AG04450 (cell line): ENCODE data around the gene RPS15. TPM values are rescaled to one million over a fixed set of nuclear protein-coding genes. Genes with fewer than 3 reads are reported as not detected.

Source experiments
- CTCF ChIA-PET: fragments of 300-600, 350-600 bp; formaldehyde crosslinking; extraction: SDS; loops from one replicate; lab custom pipeline; 2022; ENCODE audit warnings: antibody characterized with exemption, inconsistent platforms; lab: Charles Lee
- POLR2A ChIA-PET: fragments of 350-600 bp; formaldehyde crosslinking; extraction: SDS; loops from one replicate; lab custom pipeline; 2021; ENCODE audit warnings: antibody characterized with exemption, inconsistent platforms; lab: Yijun Ruan, JAX
- DNase-seq: peaks from one replicate; pipeline ENCODE4 v3.0.0-alpha.2; 2011; ENCODE audit warnings: low read depth, low spot score
- H3K27ac ChIP-seq: one replicate; pipeline ENCODE4 v1.5.1; 2012; ENCODE audit warnings: low read depth, low read length, control low read depth
- H3K27me3 ChIP-seq: one replicate; pipeline ENCODE4 v1.6.0; 2012; ENCODE audit warnings: low read length; ENCODE audit not compliant: control insufficient read depth, insufficient read depth
- H3K4me3 ChIP-seq: 2 replicates; pipeline ENCODE4 v1.5.1; 2011; ENCODE audit warnings: mild to moderate bottlenecking, low read depth, low read length, control low read depth
- H3K9me3 ChIP-seq: 2 replicates; pipeline ENCODE4 v1.5.1; 2012; ENCODE audit warnings: low read length; ENCODE audit not compliant: control insufficient read depth, insufficient read depth
- polyA plus RNA-seq: library from polyadenylated mRNA; depleted of rRNA; stranded (reverse); fragments of >200 nt; gene quantifications from 2 replicates; pipeline ENCODE4 v1.2.3, GENCODE V29; 2011
- TF ChIP-seq, protein P1 (sequence below): IDR thresholded peaks from 2 replicates; pipeline ENCODE4 v1.5.1; 2011; ENCODE audit warnings: low read depth, low read length, control low read depth, inconsistent platforms

The RPS15 gene
- polyA plus RNA-seq, 1 experiment = 596 TPM

DNA sequence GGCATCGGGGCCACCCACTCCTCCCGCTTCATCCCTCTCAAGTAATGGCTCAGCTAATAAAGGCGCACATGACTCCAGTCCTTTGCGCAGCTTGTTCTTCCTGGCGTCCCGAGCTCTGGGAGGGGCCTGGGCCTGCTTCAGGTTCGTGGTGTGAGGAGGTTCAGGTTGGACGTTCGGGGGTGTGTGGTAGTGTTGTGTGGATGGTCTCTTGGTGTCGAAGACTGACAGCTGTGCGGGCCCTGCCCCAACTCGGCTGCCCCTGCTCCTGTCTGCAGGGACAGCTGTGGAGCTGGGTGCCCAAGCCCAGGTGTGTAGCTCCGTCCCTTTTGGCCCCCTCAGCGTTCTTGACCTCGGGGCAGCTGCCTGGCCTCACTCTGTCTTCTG is 2.2 kb downstream of the RPS15 start:
- ChIA-PET POLR2A (no interaction called here), CTCF (no interaction called here)
- H3K27ac ChIP-seq = no peak overlapping the region
- no peak overlapping the region for H3K4me3 ChIP-seq
- H3K27me3 ChIP-seq = peaks cover 1% of the 10 kb centered on the region
- H3K9me3 ChIP-seq = peaks cover 3% of the 10 kb centered on the region; the same call in 1 of the 2 replicates
- no peak for DNase-seq
- TF ChIP-seq, protein P1, sequence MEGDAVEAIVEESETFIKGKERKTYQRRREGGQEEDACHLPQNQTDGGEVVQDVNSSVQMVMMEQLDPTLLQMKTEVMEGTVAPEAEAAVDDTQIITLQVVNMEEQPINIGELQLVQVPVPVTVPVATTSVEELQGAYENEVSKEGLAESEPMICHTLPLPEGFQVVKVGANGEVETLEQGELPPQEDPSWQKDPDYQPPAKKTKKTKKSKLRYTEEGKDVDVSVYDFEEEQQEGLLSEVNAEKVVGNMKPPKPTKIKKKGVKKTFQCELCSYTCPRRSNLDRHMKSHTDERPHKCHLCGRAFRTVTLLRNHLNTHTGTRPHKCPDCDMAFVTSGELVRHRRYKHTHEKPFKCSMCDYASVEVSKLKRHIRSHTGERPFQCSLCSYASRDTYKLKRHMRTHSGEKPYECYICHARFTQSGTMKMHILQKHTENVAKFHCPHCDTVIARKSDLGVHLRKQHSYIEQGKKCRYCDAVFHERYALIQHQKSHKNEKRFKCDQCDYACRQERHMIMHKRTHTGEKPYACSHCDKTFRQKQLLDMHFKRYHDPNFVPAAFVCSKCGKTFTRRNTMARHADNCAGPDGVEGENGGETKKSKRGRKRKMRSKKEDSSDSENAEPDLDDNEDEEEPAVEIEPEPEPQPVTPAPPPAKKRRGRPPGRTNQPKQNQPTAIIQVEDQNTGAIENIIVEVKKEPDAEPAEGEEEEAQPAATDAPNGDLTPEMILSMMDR = no peak

DNA sequence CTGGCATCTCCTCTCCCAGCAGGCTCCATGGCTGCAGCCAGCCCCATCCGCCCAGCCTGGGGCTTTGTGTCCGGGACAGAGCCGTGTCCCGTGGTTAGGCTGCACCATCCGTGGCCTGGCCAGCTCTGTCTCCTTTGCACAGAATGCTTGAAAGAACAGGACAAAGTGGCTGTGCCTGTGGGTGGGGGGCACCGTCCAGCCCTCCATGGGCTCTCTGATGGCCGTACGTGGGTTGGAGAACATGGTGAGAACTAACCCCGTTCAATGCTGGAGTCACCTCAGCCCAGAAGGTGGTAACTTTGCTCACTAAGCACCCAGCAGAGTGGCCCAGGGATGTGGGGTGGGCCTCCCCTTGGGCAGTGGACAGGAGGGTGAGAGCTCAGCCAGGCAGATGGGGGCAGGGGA is 2.8 kb downstream of the RPS15 start:
- Histone ChIP-seq H3K4me3 (no peak overlapping the region), H3K27me3 (peaks cover 3% of the 10 kb centered on the region), H3K27ac (no peak overlapping the region), H3K9me3 (peaks cover 3% of the 10 kb centered on the region; the same call in 1 of the 2 replicates)
- ChIA-PET POLR2A (no interaction called here), CTCF (no interaction called here)
- DNase-seq = no peak
- TF ChIP-seq, protein P1 = no peak

DNA sequence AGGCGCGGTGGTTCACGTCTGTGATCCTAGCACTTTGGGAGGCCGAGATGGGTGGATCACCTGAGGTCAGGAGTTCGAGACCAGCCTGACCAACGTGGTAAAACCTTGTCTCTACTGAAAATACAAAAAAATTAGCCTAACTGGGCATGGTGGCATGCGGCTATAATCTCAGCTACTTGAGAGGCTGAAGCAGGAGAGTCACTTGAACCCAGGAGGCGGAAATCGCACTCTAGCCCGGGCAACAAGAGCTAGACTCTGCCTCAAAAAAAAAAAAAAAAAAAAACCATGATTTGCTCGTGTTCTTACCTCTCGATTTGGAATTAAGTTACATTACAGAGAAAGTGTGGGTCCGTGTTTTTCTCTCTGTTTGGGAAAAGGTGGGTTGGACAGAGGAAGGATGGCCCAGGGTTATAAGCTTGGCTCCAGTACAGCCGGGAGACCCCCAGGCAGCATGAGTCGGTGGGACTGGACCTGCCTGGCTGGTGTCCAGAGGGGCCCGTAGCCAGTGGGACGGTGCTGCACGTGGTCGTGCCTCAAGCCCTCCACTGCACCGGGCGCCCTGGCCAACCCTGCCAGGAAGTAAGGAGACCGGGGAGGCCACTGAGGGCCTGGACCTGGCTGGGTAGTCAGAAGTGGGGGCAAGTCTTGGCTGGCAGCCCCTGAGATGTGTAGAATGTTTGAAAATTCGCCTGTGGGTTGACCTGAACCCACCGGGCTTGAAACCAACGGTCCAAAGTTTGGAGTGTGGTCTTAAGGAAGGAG is 3.7 kb downstream of the RPS15 start:
- POLR2A ChIA-PET = interaction anchor here (0.7 kb wide), 1 partner anchor 269 kb away, joined by 9 read pairs; no protein-coding TSS in a partner anchor
- H3K27me3 ChIP-seq = peaks cover 7% of the 10 kb centered on the region
- no peak for DNase-seq
- H3K27ac ChIP-seq = no peak overlapping the region
- peaks cover 3% of the 10 kb centered on the region; the same call in 1 of the 2 replicates for H3K9me3 ChIP-seq
- H3K4me3 ChIP-seq = no peak overlapping the region
- TF ChIP-seq, protein P1 = no peak
- CTCF ChIA-PET = no interaction called here

DNA sequence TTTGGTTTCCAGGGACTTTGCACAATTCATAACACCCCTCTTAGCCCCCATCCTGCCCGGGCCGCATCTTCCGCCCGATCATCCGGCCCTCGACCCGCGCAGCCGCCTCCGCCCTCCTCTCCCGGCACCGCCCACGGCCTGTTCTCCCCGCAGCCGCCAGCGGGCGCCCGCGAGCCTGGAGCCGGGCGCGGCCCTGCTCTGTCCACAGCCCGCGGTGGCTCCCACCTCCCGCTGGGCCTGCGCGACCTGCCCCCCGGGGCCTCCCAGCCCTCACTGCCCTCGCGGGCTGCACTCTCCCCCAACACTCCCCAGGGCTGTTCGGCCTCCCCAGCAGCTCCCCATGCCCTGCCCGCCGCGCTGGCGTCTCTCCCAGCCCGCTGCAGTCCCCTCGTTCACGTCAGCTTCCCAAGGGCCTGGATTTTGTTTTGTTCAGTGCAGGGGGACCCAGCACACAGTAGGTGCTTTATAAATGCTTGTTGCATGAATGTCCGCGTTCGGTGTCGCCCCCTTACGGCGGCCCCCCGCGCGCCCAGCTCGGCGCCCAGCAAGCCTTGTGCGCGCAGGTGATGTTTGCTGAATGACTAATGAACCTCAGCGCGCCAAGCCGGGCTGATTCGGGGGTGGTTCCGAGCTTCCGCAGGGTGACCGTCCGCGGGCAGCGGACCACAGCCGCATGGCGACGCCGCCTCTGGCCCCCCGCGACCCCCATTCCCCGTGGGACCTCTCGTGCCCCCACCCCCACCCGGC is 7.2 kb downstream of the RPS15 start:
- DNase-seq = no peak
- peaks cover 32% of the 10 kb centered on the region for H3K27me3 ChIP-seq
- no peak overlapping the region for H3K27ac ChIP-seq
- TF ChIP-seq, protein P1 = peak; percentile 65
- ChIA-PET CTCF (interaction anchor here (0.9 to 1.1 kb wide), 2 partner anchors 18 to 64 kb away, joined by 3 to 5 read pairs; no protein-coding TSS in a partner anchor), POLR2A (interaction anchor here (0.8 kb wide), 1 partner anchor 177 kb away, joined by 9 read pairs; the partner anchor contains the start of gene CIRBP)
- peak overlapping the region; percentile 55 for H3K4me3 ChIP-seq
- no peaks in the 10 kb centered on the region; the same call in 1 of the 2 replicates for H3K9me3 ChIP-seq
